GM19238 (cell line): ENCODE measurements around the gene TMEM54.
A peak's percentile ranks its signal among the peaks of the same experiment; 100 is the strongest.

Source experiments
- DNase-seq: peaks from one replicate; pipeline ENCODE4 v3.0.0; 2011; ENCODE audit warnings: low spot score; ENCODE audit not compliant: insufficient read length

TMEM54 gene

GRCh38 chr1:32881871-32882850 is 19.0 kb downstream of the TMEM54 start:
- DNase-seq: no peak

DNA sequence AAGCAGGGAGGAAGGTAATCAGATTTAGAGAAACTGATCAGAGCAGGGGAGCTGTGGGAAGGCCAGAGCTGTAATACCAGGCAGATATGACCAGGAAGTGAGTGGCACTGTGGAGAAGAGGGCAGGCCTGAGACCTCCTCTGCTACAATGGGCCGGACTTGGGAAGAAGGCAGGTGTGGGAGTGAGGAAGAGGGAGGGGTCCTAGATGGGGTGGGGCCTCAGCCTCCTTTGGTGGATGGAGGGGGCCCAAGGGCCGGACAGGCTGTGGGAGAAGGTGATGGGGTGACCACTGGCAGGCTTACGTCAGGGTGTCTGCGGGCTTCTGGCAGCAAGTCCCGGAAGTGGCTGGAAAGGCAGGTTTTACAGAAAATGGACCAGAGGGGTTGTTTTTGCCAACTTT is 19.9 kb downstream of the TMEM54 start:
- no peak for DNase-seq

- no peak for DNase-seq
Measured at GRCh38 chr1:32878637-32879041, 22.6 kb downstream of the TMEM54 start.

- no peak for DNase-seq
Measured at GRCh38 chr1:32878183-32878582, 23.0 kb downstream of the TMEM54 start.

- no peak for DNase-seq
Measured at GRCh38 chr1:32877211-32878110, 23.7 kb downstream of the TMEM54 start.

DNA sequence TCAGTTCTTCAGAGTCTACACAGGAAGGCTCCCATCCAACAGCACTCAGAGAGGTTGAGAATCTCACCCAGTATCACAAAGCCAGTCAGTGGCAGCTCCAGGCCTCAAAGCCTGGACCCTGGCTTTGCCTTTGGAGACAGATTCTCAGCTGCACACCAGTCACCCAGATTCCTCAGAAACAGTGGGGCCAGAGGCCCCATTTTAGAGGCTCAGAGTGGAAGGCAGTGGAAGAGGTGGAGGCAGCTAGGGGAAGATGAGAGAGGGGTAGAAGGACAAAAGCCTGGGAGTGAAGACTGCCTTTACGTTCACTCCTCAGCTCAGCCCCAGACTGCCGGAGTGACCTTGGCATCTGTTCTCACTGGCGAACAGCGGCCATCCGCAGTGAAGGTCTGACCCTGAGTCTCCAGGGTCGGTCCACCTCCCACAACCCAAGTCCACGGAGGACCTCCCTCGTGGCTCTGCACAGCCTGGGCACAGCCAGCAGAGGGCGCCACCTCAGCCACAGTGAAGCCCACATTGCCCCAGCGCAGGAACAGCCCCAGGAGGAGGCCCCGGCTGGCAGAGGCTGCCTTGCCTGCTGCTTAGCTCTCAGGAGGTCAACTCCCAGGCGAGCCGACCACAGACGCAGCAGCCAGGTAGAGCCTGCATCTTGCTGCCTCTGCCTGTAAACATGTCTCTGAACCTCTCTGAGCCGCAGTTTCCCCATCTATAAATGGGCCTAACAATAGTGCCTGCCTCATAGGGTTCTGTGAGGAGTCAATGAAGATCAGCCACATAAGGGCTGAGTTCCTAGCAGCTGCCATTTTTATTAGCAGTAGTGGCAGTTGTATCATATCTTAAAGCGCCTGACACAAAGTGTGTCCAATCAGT is 24.6 kb downstream of the TMEM54 start:
- DNase-seq: peak; percentile 77

GRCh38 chr1:32874860-32875752 is 26.1 kb downstream of the TMEM54 start:
- DNase-seq: no peak

GRCh38 chr1:32873484-32873883 is 27.7 kb downstream of the TMEM54 start:
- DNase-seq: no peak

- DNase-seq: no peak
Measured at GRCh38 chr1:32872192-32872460, 29.1 kb downstream of the TMEM54 start.

DNA sequence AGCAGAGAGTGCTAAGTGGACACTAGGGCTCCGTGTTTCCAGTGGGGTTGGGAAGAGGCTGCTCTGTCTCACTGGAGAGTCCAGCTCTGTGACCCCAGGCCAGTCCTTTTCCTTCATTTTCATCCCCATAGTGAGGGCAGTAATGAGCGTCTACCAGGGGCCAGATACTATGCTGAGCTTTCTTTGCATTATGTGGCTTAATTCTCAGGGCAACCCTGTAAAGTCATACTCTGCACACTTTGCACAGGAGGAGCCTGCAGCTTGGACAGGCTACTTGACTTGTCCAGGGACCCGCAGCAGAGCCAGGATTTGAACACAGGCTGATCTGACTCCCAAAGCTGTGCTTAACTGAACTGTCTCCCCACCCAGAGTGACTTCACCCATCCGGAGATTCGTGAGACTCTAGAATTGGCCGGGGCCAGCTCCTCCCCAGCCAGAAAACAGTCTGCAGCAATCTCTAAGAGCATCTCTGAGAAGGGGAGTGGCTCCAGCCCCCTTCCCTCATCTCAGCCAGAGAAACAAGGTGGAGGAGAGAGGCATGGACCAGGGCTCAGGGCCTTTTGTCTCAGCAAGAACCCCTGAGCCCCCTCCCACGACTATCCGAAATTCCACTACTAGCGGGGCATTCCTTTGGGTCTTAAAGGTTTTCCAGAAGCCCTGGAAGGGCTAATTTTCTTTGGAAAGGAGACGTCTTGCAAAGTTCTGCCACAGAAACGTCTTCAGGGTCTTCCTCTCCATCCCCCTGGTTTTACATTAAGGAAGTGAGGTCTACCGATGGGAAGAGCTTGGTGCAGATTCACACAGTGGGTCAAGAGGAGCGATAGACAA is 29.6 kb downstream of the TMEM54 start:
- no peak for DNase-seq

- no peak for DNase-seq
Measured at GRCh38 chr1:32870615-32871363, 30.4 kb downstream of the TMEM54 start, which contains the start of gene FNDC5. Gene FNDC5 (minus strand): TSS chr1:32870912.

DNA sequence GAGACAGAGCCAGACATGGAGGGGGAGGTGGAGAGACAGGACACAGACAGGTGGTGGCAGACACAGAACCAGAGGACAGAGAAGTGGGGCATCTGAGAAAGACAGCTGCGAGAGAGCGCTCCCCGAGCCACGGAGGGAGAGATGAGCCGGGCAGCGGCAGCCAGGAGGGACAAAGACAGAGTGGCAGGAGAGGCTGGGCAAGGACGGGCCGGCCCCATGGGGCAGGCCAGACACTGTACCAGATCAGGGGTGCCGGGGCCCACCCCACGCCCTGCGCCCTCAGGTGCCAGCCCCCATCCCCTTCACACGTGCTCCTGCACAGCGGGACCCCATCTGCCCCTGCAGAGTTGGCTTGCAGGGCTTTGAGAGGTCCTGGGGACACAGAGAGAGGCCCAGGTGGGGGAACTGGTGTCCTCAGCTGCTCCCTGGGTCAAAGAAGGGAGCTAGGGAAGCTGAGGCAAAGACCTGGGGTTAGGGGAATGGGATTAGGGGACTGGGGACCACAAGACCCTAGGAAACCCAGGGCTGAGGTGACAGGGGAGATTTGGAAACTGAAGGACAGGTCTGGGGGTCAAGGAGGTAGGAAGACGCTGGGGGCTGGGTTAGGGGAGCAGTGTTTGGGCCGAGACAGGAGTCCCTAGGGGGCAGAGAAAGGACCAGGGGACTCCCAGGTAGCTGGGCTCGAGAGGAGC is 31.1 kb downstream of the TMEM54 start:
- DNase-seq: no peak

- no peak for DNase-seq
Measured at GRCh38 chr1:32868806-32869455, 32.3 kb downstream of the TMEM54 start.

DNA sequence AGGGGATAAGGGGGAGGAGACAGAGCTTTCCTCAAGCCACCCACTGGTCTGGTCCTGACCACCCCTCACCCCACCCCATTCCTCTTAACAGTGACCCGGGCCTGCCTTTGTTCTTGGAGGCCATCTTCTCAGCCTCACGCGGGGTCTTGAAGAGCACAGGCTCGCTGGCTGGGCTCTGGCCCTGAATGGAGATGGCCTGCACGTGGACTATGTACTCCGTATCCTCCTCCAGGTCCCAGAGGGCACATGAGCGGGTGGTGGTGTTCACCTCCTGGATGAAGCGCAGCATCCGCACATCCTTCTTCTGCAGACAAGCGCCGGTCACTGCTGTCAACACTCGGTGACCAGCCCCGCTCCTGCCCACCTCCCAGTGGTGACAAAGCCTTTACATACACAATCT is 33.1 kb downstream of the TMEM54 start:
- DNase-seq: no peak

- no peak for DNase-seq
Measured at GRCh38 chr1:32867671-32868070, 33.5 kb downstream of the TMEM54 start.

- no peak for DNase-seq
Measured at GRCh38 chr1:32867151-32867550, 34.0 kb downstream of the TMEM54 start.

DNA sequence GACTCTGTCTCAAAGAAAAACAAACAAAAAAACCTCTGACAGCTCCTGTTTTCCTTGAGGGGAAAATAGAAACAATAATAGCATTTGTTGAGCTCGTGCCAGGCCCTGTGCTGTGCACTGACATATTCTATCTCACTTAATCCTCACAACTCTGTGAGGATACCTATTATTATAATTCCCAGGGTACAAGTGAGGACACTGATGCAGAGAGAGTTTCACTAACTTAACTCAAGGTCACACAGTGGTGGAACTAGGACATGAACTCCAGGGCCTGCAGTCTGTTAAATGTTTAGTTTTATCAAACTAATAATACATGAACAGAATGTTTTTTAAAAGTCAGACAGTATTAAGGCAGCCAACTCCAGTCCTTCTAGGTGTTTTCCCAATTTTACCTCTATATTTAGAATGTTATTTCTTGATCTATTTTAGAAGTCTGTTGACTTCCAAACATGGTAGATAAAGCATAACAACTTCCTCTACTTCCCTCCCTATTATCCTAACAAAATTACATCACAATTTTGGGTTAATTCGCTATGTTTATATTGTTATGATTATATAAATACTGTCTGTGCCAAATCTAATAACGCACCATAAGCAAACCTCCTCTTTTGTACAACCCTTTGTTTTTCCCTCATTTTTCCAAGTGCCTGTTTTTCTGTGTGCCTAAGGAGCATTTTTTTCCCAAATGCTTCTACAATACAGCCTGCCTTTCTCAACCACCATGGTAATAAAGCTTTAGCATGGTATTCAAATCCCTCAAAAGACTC is 35.4 kb downstream of the TMEM54 start:
- no peak for DNase-seq
